GM12878 (cell line): ENCODE data around the gene FAM20A. TPM values are rescaled to one million over a fixed set of nuclear protein-coding genes. Genes with fewer than 3 reads are reported as not detected.

Experiments used
- ATAC-seq: fragments of 200-7000 bp; cut with Tn5 transposase; 3 replicates; pipeline ENCODE4 v1.9.1; 2020; ENCODE audit warnings: mild to moderate bottlenecking, moderate library complexity
- BruUV-seq: library from RNA; stranded (reverse); fragments of 400-500 nt; replicated peaks from 2 replicates; lab custom pipeline; 2021; lab: Mats Ljungman, UMichigan
- CTCF ChIA-PET: fragments of 300-600 bp; sonication (Branson Sonifier 250); formaldehyde crosslinking; extraction: SDS; loops from one replicate; lab custom pipeline; 2021; ENCODE audit warnings: inconsistent platforms; lab: Yijun Ruan, JAX
- POLR2A ChIA-PET: fragments of 350-600 bp; formaldehyde crosslinking; extraction: SDS; loops from one replicate; lab custom pipeline; 2021; ENCODE audit warnings: inconsistent platforms; lab: Charles Lee
- RAD21 ChIA-PET: fragments of 300-600 bp; sonication (Branson Sonifier 250); formaldehyde crosslinking; loops from one replicate; lab custom pipeline; 2023; ENCODE audit warnings: antibody characterized with exemption; ENCODE audit not compliant: unreplicated experiment; lab: Charles Lee
- SMC1A ChIA-PET: fragments of 300-600 bp; sonication (Branson Sonifier 250); formaldehyde crosslinking; loops from one replicate; lab custom pipeline; 2023; ENCODE audit not compliant: unreplicated experiment, uncharacterized antibody; lab: Charles Lee
- DNase-seq: peaks from one replicate; pipeline ENCODE4 v3.0.0-alpha.2; 2011; ENCODE audit warnings: low read depth, low spot score
- FAIRE-seq: peaks from 3 replicates; lab custom pipeline; 2011; peaks lifted over from hg19 to GRCh38; lab: Jason Lieb, UNC
- H2AFZ ChIP-seq: 2 replicates; pipeline ENCODE4 v1.6.0; 2011; ENCODE audit warnings: low read depth, low read length, control low read depth; ENCODE audit not compliant: control insufficient read depth
- H3K27ac ChIP-seq: 2 replicates; pipeline ENCODE4 v1.5.1; 2011; ENCODE audit warnings: control low read depth; ENCODE audit not compliant: control insufficient read depth, insufficient read depth
- H3K27me3 ChIP-seq, 2 experiments: replicated peaks in 1 of 2; 2 replicates each; pipeline versions ENCODE4 v1.6.0 to v1.6.1; 2011; ENCODE audit warnings: low read length in 1 of 2; ENCODE audit not compliant: control insufficient read depth in 2 of 2, insufficient read depth in 2 of 2
- H3K36me3 ChIP-seq, 2 experiments: 2 replicates each; pipeline ENCODE4 v1.5.1; 2011; ENCODE audit warnings: low read length in 1 of 2; ENCODE audit not compliant: control insufficient read depth in 2 of 2, insufficient read depth in 2 of 2
- H3K4me1 ChIP-seq: 2 replicates; pipeline ENCODE4 v1.6.1; 2011; ENCODE audit warnings: mild to moderate bottlenecking, low read length, moderate library complexity, mixed read lengths; ENCODE audit not compliant: control insufficient read depth, insufficient read depth
- H3K4me2 ChIP-seq: 2 replicates; pipeline ENCODE4 v1.6.0; 2011; ENCODE audit warnings: control low read depth; ENCODE audit not compliant: control insufficient read depth, insufficient read depth
- H3K4me3 ChIP-seq: fragments of 200-600 bp; sonication (generic); 2 replicates; pipeline ENCODE4 v1.5.1; 2016
- H3K79me2 ChIP-seq: 2 replicates; pipeline ENCODE4 v1.6.0; 2011; ENCODE audit warnings: low read length; ENCODE audit not compliant: control insufficient read depth, insufficient read depth
- H3K9ac ChIP-seq: 2 replicates; pipeline ENCODE4 v1.8.0; 2011; ENCODE audit warnings: low read length, control low read depth, mixed read lengths; ENCODE audit not compliant: control insufficient read depth, insufficient read depth
- H3K9me3 ChIP-seq: replicated peaks from 3 replicates; pipeline ENCODE4 v1.5.1; 2011; ENCODE audit warnings: mild to moderate bottlenecking, low read length; ENCODE audit not compliant: control insufficient read depth, insufficient read depth
- H4K20me1 ChIP-seq: 2 replicates; pipeline ENCODE4 v1.6.0; 2011; ENCODE audit not compliant: control insufficient read depth, insufficient read depth
- CBX5 ChIP-seq: sonication (generic); IDR thresholded peaks from 2 replicates; pipeline ENCODE4 v1.6.1; 2016; ENCODE audit warnings: low read depth, moderate library complexity, mild to moderate bottlenecking, inconsistent platforms
- CHD2 ChIP-seq: IDR thresholded peaks from 2 replicates; pipeline ENCODE4 v1.6.1; 2011; ENCODE audit warnings: low read depth, low read length, improper control_type of control experiment, borderline replicate concordance
- E2F4 ChIP-seq: IDR thresholded peaks from 2 replicates; pipeline ENCODE4 v1.6.1; 2012; ENCODE audit warnings: low read depth, low read length, improper control_type of control experiment
- HDAC6 ChIP-seq: fragments of 200-600 bp; sonication (generic); IDR thresholded peaks from one replicate; pipeline ENCODE4 v1.8.0; 2017; ENCODE audit warnings: antibody characterized with exemption; ENCODE audit not compliant: unreplicated experiment
- KDM1A ChIP-seq: fragments of 200-600 bp; sonication (generic); IDR thresholded peaks from 2 replicates; pipeline ENCODE4 v1.6.1; 2016; ENCODE audit warnings: borderline replicate concordance
- NR2C1 ChIP-seq: fragments of 450-650 bp; IDR thresholded peaks from 2 replicates; pipeline ENCODE4 v1.6.1; 2017; ENCODE audit warnings: antibody characterized with exemption, mild to moderate bottlenecking, moderate library complexity
- PML ChIP-seq: IDR thresholded peaks from 2 replicates; pipeline ENCODE4 v1.6.1; 2012; ENCODE audit warnings: low read length, inconsistent platforms
- POU2F2 ChIP-seq: IDR thresholded peaks from 3 replicates; pipeline ENCODE4 v1.6.1; 2011; ENCODE audit warnings: low read depth, mild to moderate bottlenecking, low read length, borderline replicate concordance
- RB1 ChIP-seq: fragments of 450-650 bp; formaldehyde crosslinking; IDR thresholded peaks from 2 replicates; pipeline ENCODE4 v1.6.1; 2017; ENCODE audit warnings: mild to moderate bottlenecking, borderline replicate concordance
- RUNX3 ChIP-seq: IDR thresholded peaks from 2 replicates; pipeline ENCODE4 v1.6.1; 2012; ENCODE audit warnings: low read length, inconsistent platforms
- SMC3 ChIP-seq: IDR thresholded peaks from 2 replicates; pipeline ENCODE4 v1.6.1; 2011; ENCODE audit warnings: low read length, improper control_type of control experiment, borderline replicate concordance
- TAF1 ChIP-seq: IDR thresholded peaks from 2 replicates; pipeline ENCODE4 v1.6.1; 2011; ENCODE audit warnings: mild to moderate bottlenecking, low read depth, low read length, borderline replicate concordance
- TCF7 ChIP-seq: IDR thresholded peaks from 2 replicates; pipeline ENCODE4 v1.6.1; 2014; ENCODE audit warnings: antibody characterized with exemption, borderline replicate concordance
- ZNF217 ChIP-seq: fragments of 450-650 bp; IDR thresholded peaks from 2 replicates; pipeline ENCODE4 v1.6.1; 2017; ENCODE audit warnings: antibody characterized with exemption, mild to moderate bottlenecking
- ZNF24 ChIP-seq: fragments of 450-650 bp; IDR thresholded peaks from 2 replicates; pipeline ENCODE4 v1.6.1; 2017; ENCODE audit warnings: antibody characterized with exemption, mild to moderate bottlenecking
- WGBS: methylation state at CpG from one replicate; pipeline ENCODE4 v1.1.6; 2016; ENCODE audit warnings: low lambda C conversion rate; ENCODE audit not compliant: insufficient replicate concordance, insufficient coverage; ENCODE audit errors: missing lambda C conversion rate; 5-methylcytosine and 5-hydroxymethylcytosine counted together
- in situ Hi-C: fragments of 300-500 bp; cut with MboI; formaldehyde crosslinking; loops from 9 replicates; pipeline ENCODE4 v1.14.3; 2018; ENCODE audit warnings: mixed read lengths
- intact Hi-C: fragments of 100-400 bp; cut with micrococcal nuclease; formaldehyde crosslinking; loops from one replicate; pipeline ENCODE4 v1.14.2; 2022; ENCODE audit not compliant: unreplicated experiment
- polyA plus RNA-seq, 11 experiments: library from polyadenylated mRNA; depleted of rRNA in 4 of 11; unstranded in 6 of 11; stranded (reverse) in 5 of 11; fragments of >200 nt; fragmentation: Nextera tagmentation in 4 of 11; fragmentation: Illumina TruSeq in 1 of 11; extraction: Ambion mirVana in 4 of 11; extraction: Trizol in 1 of 11; gene quantifications; 1 replicate in 1 of 11; 2 replicates in 10 of 11; pipeline versions ENCODE4 v1.2.1 to v1.2.3, GENCODE V29; 2011 to 2016; ENCODE audit warnings: inconsistent platforms in 2 of 11, missing spikeins in 2 of 11, low read depth in 1 of 11
- total RNA-seq, 4 experiments: library from RNA; depleted of rRNA in 3 of 4; stranded (reverse); fragments of >200 nt in 3 of 4; fragmentation: Illumina TruSeq in 1 of 4; extraction: Trizol in 1 of 4; gene quantifications; 2 replicates each; pipeline versions ENCODE4 v1.2.1 to v1.2.3, GENCODE V29; 2013 to 2021
- TF ChIP-seq, protein P1 (sequence below): IDR thresholded peaks from 2 replicates; pipeline ENCODE4 v1.6.1; 2012; ENCODE audit warnings: improper control_type of control experiment, low read depth, low read length; ENCODE audit not compliant: insufficient replicate concordance
- TF ChIP-seq, protein P2 (sequence below): IDR thresholded peaks from 2 replicates; pipeline ENCODE4 v1.6.1; 2011; ENCODE audit warnings: borderline replicate concordance, low read depth, mild to moderate bottlenecking, moderate library complexity, low read length; ENCODE audit not compliant: insufficient read depth, poor library complexity, severe bottlenecking

The FAM20A gene
- total and polyA plus RNA-seq, 10 of the 15 experiments (the other 5 are each of a cell fraction or from before 2014, with no cell fraction given), result 0.13 TPM; not detected in 9

- no peak for FAIRE-seq
- intact Hi-C loops, result no loop called here
- 97% methylated on average over 4 of the region's 4 CpGs for WGBS
- no peaks in the 10 kb centered on the region for H3K9me3 ChIP-seq
- TF ChIP-seq POU2F2 (no peak), NR2C1 (no peak), ZNF217 (no peak), E2F4 (no peak), KDM1A (no peak), ZNF24 (no peak), PML (no peak), RB1 (no peak), RUNX3 (no peak), CBX5 (no peak), CHD2 (no peak), SMC3 (no peak), HDAC6 (no peak), TCF7 (no peak), TAF1 (no peak)
- TF ChIP-seq, protein P1, sequence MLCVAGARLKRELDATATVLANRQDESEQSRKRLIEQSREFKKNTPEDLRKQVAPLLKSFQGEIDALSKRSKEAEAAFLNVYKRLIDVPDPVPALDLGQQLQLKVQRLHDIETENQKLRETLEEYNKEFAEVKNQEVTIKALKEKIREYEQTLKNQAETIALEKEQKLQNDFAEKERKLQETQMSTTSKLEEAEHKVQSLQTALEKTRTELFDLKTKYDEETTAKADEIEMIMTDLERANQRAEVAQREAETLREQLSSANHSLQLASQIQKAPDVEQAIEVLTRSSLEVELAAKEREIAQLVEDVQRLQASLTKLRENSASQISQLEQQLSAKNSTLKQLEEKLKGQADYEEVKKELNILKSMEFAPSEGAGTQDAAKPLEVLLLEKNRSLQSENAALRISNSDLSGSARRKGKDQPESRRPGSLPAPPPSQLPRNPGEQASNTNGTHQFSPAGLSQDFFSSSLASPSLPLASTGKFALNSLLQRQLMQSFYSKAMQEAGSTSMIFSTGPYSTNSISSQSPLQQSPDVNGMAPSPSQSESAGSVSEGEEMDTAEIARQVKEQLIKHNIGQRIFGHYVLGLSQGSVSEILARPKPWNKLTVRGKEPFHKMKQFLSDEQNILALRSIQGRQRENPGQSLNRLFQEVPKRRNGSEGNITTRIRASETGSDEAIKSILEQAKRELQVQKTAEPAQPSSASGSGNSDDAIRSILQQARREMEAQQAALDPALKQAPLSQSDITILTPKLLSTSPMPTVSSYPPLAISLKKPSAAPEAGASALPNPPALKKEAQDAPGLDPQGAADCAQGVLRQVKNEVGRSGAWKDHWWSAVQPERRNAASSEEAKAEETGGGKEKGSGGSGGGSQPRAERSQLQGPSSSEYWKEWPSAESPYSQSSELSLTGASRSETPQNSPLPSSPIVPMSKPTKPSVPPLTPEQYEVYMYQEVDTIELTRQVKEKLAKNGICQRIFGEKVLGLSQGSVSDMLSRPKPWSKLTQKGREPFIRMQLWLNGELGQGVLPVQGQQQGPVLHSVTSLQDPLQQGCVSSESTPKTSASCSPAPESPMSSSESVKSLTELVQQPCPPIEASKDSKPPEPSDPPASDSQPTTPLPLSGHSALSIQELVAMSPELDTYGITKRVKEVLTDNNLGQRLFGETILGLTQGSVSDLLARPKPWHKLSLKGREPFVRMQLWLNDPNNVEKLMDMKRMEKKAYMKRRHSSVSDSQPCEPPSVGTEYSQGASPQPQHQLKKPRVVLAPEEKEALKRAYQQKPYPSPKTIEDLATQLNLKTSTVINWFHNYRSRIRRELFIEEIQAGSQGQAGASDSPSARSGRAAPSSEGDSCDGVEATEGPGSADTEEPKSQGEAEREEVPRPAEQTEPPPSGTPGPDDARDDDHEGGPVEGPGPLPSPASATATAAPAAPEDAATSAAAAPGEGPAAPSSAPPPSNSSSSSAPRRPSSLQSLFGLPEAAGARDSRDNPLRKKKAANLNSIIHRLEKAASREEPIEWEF, result no peak
- TF ChIP-seq, protein P2, sequence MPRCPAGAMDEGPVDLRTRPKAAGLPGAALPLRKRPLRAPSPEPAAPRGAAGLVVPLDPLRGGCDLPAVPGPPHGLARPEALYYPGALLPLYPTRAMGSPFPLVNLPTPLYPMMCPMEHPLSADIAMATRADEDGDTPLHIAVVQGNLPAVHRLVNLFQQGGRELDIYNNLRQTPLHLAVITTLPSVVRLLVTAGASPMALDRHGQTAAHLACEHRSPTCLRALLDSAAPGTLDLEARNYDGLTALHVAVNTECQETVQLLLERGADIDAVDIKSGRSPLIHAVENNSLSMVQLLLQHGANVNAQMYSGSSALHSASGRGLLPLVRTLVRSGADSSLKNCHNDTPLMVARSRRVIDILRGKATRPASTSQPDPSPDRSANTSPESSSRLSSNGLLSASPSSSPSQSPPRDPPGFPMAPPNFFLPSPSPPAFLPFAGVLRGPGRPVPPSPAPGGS, result no peak
- TF ChIP-seq, all 136 proteins: peak for 0
- POLR2A ChIA-PET, result no interaction called here
- Histone ChIP-seq H3K4me1 (no peaks in the 10 kb centered on the region), H3K9ac (no peak overlapping the region), H2AFZ (no peak overlapping the region), H3K79me2 (no peaks in the 10 kb centered on the region), H3K4me2 (no peak overlapping the region), H3K27ac (no peak overlapping the region), H3K4me3 (no peak overlapping the region), H4K20me1 (0 out of 2 replicates have a peak, but pooled peaks cover 2% of the 10 kb centered on the region), H3K36me3 (peaks cover 6 to 56% of the 10 kb centered on the region in 2 experiments), H3K27me3 (no peaks in the 10 kb centered on the region)
- in situ Hi-C loops, result no loop called here
- RAD21 ChIA-PET, result no interaction called here
- BruUV-seq, result no TSS peak
- SMC1A ChIA-PET, result interaction anchor here (0.8 kb wide), 1 partner anchor 10 kb away, joined by 3 read pairs; no protein-coding TSS in a partner anchor
- ATAC-seq (no peak), DNase-seq (no peak)
- CTCF ChIA-PET, result no interaction called here
Measured at GRCh38 chr17:68527314-68527713, 73.9 kb downstream of the FAM20A start.
